AG08396 (cell line): ENCODE data around the gene SZT2.
A peak's percentile ranks its signal among the peaks of the same experiment; 100 is the strongest.

ENCODE experiments used
- DNase-seq: peaks from one replicate; pipeline ENCODE4 v3.0.0; 2012; ENCODE audit warnings: low spot score, mixed read lengths

The SZT2 gene

DNA sequence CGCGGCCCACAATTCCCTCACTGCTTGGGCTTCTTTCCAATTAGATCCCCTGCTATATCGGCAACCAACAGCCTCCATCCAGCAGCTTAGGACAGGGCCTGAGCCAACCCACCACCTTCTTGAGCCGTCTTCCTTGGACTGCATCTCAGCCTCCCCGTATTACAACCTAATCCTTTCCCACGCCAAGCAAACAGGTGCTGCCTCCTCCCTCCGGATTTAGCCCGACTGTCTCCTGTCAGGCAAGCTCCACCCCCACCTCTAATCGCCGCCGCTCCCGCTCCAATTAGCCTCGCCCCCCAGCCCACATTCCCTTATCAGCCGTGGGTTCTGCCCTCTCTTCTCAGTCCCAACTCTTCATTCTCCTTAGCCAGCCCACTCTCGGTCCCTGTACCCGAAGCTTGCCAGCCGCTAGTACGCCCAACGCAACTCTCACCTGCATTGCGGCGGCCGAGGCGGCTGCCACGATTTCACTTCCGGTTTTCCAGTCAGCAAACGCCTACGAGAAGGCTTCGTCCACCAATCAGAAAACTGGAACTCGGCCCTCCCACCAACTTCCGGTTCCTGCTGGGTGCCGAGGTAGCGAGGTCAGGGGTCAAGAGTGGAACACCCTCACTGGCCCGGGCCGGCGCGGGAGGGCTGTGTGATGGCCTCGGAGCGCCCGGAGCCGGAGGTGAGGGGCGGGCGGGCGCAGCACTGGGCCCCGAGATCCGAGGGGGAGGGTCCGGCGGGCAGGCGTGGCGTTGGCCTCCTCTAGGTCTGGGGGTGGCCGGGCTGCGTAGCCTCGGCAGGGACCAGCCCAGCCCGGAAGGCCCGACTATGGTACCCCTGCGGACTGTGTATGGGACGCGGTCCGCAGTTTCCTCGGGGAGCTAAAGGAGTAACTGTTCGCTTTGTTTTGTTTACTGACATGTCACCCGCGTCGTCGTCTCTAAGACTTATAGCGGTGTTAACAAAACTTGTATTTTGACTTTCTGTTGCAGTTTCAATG is at the start of gene SZT2, which contains the start of gene MED8:
TSS of gene SZT2 (plus strand) at position 574 of the 988 bp plus-strand sequence. CDS start at position 644, 70 bp downstream.
TSS of gene MED8 (minus strand) at position 475 of the 988 bp plus-strand sequence. CDS start at position 439, 36 bp downstream.
- peak; percentile 97 for DNase-seq

DNA sequence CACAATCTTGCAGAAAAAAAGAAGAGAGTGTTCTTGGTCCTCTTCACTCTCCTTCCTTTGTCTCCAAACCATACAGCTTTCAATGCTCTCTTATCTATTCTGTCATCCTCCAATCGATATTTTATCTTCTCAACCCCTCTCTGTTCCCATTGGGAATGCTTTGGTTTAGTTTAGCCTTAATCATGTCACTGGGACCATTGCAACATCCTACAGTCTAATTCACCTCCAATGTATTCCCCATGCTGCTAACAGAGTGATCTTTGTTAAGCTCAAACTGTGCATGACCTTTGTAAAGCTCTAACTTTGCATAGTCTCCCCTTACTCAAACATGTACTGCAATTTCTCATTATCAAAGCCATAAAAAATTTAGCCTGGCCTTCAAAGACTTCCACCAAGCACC is 49.1 kb upstream of the SZT2 start:
- no peak for DNase-seq

DNA sequence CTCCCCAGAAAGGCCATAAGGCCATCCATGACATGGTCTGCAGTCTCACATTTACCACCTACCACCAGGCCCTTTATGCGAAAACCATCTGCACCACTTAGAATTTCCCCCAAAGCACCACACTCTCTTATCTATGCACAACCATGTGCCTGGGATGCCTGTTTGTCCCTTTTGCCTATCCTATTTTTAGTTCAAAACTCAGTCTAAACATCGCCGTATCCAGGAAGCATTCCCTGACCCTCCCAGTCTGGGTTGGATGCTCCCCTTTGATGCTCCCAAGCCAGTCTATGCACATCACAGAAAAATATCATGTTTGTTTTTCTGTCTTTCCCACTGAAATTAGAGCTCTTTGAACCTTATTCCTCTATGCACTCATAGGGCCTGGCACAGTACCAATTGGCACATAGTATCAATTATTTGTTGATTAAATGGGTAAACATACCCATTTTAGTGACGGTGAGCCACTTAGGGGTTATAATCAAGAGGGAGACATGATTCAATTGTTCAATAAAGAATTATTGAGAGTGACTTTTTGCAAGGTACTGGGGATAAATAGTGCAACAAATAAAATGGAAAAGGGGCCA is 45.3 kb upstream of the SZT2 start:
- DNase-seq = no peak

DNA sequence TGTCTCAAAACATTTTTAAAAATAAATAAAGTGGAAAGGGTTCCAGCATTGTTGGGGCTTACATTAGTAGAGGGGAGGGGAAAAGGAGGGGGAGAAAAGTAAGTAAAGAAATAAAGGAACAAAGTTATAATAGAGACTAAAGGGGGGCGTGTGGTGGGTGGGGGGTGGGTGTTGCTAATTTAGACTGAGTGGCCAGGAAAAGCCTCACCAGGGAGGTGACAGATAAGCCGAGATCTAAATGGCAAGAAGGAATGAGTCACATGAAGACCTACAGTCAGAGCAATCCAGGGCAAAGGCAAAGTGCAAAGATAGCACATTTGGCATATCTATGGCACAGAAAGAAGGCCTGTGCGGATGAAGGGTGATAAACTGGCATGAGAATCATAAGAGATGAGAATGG is 44.6 kb upstream of the SZT2 start:
- DNase-seq = peak; percentile 44

DNA sequence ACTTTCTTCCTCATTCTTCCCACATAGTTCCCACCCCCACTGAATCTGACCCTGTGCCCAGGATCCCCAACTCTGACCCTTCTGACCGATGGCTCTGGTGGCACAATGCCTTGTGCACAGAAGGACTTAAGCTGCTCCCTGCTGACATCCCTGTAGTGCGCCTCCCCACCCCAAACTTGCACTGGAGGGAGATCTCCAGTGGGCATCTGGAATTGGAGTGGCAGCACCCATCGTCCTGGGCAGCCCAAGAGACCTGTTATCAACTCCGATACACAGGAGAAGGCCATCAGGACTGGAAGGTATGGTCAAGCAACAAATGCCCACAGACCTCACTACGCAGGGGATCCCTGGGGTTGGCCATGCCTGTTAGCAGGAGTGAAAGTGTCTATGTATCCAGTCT is 43.1 kb upstream of the SZT2 start:
- no peak for DNase-seq

DNA sequence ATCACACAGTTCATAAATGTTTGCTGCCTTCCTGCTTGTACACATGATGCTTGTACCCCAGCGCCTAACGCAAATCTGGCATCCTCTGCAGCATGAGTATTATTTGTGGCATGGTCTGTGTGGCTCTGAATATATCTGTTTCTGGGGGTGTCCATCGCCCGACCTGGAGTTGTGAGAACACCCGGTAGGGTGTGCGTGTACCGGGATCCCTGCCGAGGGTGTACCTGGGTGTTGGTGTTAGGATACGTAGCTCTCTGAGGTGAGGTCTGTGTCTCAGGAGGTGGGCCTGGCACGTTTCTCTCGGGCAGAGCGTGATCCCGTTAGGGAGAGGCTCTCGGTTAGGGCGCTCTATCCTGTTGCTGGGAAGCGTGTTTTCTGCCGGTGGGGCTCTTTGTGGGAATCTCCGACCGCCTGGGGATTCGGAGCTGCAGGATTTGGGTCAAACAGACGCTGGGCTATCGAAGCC is 41.3 kb upstream of the SZT2 start:
- peak; percentile 42 for DNase-seq

DNA sequence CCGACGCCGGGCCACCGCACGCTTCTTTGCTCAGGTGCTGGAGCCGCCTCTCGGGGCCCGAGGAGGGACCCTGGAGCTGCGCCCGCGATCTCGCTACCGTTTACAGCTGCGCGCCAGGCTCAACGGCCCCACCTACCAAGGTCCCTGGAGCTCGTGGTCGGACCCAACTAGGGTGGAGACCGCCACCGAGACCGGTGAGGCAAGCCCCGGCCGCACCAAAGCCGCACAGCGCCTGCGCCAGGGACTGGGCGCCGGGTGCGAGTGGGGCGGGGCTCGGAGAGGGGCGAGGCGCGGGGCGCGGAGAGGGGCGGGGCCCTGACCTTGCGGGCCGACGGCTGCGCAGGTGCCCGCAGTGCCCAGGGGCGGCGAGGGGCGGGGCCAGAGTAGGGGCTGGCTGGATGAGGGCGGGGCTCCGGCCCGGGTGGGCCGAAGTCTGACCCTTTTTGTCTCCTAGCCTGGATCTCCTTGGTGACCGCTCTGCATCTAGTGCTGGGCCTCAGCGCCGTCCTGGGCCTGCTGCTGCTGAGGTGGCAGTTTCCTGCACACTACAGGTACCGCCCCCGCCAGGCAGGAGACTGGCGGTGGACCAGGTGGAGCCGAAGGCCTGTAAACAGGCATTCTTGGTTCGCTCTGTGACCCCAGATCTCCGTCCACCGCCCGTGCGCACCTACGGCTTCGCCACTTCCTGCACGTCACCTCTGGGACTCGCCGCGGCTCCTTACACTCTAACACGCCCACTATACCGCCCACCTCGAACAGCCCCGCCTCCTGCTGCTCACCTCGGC is 40.7 kb upstream of the SZT2 start:
- peak; percentile 67 for DNase-seq

DNA sequence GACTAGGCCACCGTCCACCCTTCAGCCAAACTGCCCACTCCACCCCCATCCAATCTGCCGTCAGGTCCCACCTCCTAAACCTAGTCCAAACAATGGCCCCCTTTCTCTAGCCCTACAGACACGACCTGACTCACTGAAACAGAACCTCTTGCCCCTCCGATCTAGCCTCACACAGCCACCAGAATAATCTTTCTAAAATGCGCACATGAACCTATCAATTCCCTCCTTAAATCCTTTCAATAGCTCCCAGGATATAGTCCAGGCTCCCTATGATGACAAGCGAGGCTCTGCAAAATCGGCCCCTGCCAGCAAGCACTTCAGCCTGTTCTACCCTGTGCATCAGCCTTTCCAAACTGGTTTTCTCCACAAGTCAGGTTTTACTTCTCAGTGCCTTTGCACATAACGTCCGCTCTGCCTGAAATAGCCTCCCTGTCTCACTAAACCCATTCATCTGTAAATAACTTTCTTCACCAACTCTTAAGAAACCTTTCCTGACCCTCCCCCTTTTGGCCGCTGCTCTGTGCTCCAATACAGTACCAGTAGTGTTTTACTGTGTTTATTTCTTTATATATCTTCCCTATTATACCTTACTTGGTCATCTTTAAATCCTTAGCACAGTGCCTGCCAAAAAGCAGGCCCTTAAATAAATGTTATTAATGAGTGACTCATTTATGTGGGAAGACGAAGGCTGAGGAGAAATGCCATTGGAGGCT is 39.9 kb upstream of the SZT2 start:
- peak; percentile 69 for DNase-seq

DNA sequence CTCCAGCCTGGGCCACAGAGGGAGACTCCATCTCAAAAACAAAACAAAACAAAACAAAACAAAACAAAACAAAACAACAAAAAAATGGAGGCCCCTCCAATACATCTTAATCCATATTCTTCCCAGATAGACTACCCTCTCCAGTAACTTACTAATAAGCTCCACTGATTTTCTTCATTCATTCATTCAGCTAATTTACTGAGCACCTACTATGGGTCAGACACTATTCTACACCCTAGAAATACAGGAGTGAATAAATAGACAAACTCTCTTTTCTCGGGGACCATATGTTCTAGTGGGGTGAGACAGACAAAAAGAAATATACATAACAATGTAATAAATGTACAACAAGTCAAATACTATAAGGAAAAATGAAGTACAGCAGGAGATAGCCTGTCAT is 38.7 kb upstream of the SZT2 start:
- DNase-seq = no peak

DNA sequence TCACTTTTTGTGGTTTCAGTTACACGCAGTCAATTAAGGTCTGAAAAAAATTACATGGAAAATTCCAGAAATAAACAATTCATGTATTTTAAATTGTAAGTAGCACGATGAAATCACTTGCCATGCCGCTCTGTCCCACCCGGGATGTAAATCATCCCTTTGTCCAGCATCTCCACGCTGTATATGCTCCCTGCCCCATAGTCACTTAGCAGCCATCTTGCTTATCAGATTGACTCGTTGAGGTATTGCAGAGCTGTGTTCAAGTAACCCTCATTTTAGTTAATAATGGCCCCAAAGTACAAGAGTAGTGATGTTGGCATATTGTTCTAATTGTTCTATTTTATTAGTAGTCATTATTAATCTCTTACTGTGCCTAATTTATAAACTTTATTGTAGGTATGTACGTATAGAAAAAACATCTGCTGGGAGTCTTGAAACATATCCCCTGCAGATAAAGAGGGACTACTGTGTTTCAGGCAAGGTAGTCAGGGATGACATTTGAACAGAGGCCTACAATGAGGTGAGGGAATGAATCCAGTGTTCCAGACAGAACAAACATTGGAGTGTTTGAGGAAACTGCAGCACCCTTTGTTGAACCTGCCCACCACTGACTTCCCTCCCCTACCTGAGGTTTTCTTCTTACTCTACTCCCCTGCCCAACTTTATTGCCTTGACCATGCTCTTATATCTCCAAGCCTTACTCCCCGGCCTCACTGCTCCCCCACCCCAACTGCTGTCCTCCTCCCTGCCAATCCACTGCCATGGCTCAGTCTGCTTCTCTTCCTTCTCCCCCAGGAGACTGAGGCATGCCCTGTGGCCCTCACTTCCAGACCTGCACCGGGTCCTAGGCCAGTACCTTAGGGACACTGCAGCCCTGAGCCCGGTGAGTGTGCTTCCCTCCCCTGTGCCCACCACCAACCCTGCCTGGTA is 38.0 kb upstream of the SZT2 start:
- no peak for DNase-seq

DNA sequence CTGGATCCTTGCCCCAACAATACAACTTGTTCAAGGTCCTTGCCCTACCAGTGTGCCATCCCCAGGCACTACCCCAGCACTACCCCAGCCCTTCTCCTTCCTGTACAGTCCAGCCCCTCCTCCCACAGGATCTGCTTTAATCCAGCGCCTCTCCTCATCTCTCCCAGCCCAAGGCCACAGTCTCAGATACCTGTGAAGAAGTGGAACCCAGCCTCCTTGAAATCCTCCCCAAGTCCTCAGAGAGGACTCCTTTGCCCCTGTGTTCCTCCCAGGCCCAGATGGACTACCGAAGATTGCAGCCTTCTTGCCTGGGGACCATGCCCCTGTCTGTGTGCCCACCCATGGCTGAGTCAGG is 37.4 kb upstream of the SZT2 start:
- DNase-seq = no peak

DNA sequence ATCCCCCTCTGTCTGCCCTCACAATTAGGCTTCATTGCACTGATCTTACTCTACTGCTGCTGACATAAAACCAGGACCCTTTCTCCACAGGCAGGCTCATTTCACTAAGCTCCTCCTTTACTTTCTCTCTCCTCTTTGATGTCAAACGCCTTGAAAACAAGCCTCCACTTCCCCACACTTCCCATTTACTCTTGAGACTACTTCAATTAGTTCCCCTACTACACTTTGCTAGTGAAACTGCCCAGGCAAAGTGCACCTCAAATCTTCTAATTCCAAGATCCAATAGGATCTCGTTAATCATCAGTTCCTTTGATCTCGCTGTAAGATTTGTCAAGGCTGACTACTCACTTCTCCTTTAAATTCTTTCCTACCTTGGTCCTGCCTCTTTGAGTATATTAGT is 36.8 kb upstream of the SZT2 start:
- no peak for DNase-seq

DNA sequence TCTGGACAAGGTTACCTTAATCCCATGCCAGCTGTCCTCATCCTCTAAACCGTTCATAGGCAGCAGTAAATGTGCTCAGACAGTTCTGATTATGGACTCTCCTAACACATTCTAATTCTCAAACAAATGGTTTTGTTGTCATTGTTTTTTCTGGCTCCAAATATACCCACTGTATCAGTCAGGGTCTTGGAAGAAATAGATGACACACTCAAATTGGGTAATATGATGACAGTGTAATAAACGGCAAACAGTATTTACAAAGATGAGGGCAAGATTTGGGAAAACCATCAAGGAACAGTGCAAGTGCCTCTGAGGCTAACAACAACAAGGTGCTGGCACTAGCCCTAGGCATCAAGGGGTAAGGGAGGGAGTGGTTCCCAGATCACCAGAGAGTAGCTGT is 35.2 kb upstream of the SZT2 start:
- no peak for DNase-seq

DNA sequence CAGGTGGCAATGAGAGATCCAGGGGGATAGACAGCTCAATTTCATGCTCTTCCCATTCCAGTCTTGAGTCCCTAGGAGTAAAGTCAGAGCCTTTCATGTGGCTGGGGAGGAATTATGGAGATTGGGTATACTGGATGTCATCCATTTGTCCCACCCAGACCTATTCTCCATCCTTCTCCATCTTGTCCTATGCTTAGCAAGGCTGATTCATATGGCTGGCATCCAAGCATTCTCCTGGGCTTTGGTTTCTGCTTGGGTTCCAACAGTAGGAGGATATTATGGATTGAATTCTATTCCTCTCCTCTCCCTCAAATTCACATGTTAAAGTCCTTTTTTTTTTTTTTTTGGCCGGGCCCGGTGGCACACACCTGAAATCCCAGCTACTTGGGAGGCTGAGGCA is 34.8 kb upstream of the SZT2 start:
- DNase-seq = no peak

DNA sequence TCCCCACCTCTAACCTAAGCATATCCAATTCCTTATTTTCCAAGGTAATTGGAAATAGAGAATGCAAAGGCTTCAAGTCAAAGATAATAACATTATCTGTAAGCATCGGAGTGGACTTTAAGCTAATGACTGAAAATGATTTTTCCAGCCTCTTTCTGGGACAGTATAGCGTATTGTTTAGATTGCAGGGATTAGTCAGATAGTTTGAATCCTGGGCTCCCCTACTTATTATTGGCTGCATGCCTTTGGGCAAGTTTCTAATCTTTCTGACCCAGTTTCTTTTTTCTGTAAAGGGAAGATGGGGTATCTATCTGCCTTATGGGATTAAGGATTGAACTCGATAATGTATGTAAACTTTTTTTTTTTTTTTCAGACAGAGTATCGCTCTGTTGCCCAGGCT is 32.4 kb upstream of the SZT2 start:
- DNase-seq = no peak

DNA sequence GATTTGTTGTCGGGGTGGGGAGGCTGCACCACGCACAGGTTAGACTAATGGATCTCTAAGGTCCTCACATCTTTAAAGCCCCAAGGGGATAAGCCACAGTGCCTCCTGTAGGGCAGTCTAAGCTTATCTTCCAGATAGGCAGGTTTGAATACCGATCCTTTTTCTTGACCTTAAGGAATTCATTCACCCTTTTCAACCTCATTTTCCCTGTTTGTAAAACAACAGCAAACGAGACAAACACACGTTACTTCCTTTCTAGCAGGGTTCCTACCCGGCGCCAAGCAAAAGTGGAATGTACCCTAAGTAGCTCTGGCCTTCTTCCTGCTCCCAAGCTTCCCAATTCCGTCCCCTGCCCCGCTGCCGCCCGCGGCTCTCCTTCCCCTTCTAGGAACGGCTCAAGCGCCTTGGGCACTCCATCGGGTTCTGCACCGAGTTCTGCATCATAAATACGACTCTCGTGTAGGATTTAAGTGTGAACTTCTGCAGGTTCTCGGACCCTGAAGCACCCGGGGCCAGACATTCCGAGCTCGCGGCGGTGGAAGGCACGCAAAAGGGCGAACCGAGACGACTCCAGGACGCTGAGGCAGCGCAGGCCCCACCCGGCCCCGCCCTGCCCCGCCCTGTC is 31.5 kb upstream of the SZT2 start:
- DNase-seq = peak; percentile 50

DNA sequence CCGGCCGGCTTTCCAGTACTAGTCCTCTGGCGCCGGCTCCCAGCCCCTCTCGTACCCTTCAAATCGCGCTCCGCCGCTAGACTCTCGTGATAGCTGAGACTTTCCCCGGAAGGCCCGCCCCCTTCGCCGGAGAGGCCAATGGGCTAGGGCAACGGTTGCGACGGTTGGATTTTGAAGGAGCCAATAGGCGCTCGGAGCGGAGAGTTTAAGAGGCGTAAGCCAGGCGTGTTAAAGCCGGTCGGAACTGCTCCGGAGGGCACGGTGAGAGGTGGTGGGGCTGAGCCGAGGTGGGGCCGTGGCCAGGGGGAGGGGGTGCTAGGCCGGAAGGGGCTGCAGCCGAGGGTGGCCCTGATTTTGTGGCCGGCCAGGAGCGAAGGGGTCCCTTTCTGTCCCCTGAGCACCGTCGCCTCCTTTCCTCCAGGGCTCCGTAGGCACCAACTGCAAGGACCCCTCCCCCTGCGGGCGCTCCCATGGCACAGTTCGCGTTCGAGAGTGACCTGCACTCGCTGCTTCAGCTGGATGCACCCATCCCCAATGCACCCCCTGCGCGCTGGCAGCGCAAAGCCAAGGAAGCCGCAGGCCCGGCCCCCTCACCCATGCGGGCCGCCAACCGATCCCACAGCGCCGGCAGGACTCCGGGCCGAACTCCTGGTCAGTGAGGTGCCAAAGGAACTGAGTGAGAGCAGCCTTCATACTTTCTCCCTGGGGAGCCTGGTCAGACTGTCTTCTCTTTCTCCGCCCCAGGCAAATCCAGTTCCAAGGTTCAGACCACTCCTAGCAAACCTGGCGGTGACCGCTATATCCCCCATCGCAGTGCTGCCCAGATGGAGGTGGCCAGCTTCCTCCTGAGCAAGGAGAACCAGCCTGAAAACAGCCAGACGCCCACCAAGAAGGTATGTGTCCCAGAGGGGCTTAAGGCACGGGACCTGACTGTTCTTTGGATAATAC is 30.7 kb upstream of the SZT2 start, which contains the start of gene CDC20:
TSS of gene CDC20 (plus strand) at position 236 of the 948 bp plus-strand sequence. CDS start at position 471, 235 bp downstream.
- DNase-seq = peak; percentile 97

DNA sequence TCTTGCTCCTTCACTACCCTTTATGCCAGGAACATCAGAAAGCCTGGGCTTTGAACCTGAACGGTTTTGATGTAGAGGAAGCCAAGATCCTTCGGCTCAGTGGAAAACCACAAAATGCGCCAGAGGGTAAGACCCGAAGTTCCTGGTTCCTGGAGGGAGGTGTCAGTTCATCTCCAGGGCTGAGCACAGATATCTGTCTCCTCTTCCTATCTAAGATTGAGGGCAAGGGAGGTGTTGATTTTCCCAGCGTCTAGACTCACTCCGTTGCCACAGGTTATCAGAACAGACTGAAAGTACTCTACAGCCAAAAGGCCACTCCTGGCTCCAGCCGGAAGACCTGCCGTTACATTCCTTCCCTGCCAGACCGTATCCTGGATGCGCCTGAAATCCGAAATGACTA is 30.0 kb upstream of the SZT2 start:
- no peak for DNase-seq

DNA sequence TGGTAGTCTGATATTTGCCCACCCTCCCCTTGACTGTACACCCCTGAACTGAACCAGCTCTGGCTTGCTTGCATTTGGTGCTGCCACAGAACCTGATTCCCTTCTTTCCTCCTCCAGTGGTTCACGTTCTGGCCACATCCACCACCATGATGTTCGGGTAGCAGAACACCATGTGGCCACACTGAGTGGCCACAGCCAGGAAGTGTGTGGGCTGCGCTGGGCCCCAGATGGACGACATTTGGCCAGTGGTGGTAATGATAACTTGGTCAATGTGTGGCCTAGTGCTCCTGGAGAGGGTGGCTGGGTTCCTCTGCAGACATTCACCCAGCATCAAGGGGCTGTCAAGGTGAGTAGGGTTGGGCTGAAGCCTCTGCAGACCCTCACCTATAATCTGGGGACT is 29.1 kb upstream of the SZT2 start:
- no peak for DNase-seq
